ENCODE measurements around the gene TEDC2. TPM values are rescaled to one million over a fixed set of nuclear protein-coding genes. Genes with fewer than 3 reads are reported as not detected.
A peak's percentile ranks its signal among the peaks of the same experiment; 100 is the strongest.

The TEDC2 gene
- total and polyA plus RNA-seq, 10 of the 15 experiments (the other 5 are each of a cell fraction or from before 2014, with no cell fraction given) = 0.23 to 47.9 (median 19.1) TPM

- TF ChIP-seq ZNF687 (IDR thresholded peaks at IDR 0.05) = peak; percentile 84
- TF ChIP-seq, protein P1, sequence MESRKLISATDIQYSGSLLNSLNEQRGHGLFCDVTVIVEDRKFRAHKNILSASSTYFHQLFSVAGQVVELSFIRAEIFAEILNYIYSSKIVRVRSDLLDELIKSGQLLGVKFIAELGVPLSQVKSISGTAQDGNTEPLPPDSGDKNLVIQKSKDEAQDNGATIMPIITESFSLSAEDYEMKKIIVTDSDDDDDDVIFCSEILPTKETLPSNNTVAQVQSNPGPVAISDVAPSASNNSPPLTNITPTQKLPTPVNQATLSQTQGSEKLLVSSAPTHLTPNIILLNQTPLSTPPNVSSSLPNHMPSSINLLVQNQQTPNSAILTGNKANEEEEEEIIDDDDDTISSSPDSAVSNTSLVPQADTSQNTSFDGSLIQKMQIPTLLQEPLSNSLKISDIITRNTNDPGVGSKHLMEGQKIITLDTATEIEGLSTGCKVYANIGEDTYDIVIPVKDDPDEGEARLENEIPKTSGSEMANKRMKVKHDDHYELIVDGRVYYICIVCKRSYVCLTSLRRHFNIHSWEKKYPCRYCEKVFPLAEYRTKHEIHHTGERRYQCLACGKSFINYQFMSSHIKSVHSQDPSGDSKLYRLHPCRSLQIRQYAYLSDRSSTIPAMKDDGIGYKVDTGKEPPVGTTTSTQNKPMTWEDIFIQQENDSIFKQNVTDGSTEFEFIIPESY (IDR thresholded peaks at IDR 0.05) = no peak
- no peak for TF ChIP-seq YBX1 (IDR thresholded peaks at IDR 0.05)
- no peak for TF ChIP-seq RBBP5 (conservative IDR thresholded peaks at IDR 0.05)
- no peak for TF ChIP-seq SUZ12 (IDR thresholded peaks at IDR 0.05; ENCODE audit: unreplicated experiment)
- no peak for TF ChIP-seq POLR2AphosphoS2 (IDR thresholded peaks at IDR 0.05; ENCODE audit: low read depth, low read length)
- no peak for TF ChIP-seq TARDBP (IDR thresholded peaks at IDR 0.05; ENCODE audit: borderline replicate concordance)
- TF ChIP-seq, protein P2, sequence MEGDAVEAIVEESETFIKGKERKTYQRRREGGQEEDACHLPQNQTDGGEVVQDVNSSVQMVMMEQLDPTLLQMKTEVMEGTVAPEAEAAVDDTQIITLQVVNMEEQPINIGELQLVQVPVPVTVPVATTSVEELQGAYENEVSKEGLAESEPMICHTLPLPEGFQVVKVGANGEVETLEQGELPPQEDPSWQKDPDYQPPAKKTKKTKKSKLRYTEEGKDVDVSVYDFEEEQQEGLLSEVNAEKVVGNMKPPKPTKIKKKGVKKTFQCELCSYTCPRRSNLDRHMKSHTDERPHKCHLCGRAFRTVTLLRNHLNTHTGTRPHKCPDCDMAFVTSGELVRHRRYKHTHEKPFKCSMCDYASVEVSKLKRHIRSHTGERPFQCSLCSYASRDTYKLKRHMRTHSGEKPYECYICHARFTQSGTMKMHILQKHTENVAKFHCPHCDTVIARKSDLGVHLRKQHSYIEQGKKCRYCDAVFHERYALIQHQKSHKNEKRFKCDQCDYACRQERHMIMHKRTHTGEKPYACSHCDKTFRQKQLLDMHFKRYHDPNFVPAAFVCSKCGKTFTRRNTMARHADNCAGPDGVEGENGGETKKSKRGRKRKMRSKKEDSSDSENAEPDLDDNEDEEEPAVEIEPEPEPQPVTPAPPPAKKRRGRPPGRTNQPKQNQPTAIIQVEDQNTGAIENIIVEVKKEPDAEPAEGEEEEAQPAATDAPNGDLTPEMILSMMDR (IDR thresholded peaks at IDR 0.05 in 2 of 3, conservative IDR thresholded peaks at IDR 0.05 in 1 of 3; ENCODE audit: control insufficient read depth in 2 of 3, extremely low read depth in 1 of 3, insufficient read depth in 1 of 3, low read depth in 3 of 3, low read length in 3 of 3) = peak in 1 of 3 experiments; percentile 13; a peak in 1 of 6 replicates
- TF ChIP-seq RAD51 (IDR thresholded peaks at IDR 0.05) = no peak
- TF ChIP-seq USF1 (IDR thresholded peaks at IDR 0.05; ENCODE audit: borderline replicate concordance, extremely low read length, insufficient read depth, low read depth, low read length) = no peak
- no peak for TF ChIP-seq PAX5 (IDR thresholded peaks at IDR 0.05; ENCODE audit: borderline replicate concordance, low read depth, low read length)
- TF ChIP-seq RELA (IDR thresholded peaks at IDR 0.05; ENCODE audit: borderline replicate concordance, partially characterized antibody) = no peak
- no peak for TF ChIP-seq SREBF2 (IDR thresholded peaks at IDR 0.05; ENCODE audit: low read length)
Measured at GRCh38 chr16:2467528-2468232, 7.8 kb downstream of the TEDC2 start (continued).

Measured in GM12878 (cell line).